ENCODE data around the gene MX1.
"Not testable (repeated sequence)": the region's sequence is repeated elsewhere in the genome, so short reads cannot be mapped to it uniquely, and the experiment has no call there.

MX1 gene

GRCh38 chr21:41410361-41410760 is 15.7 kb upstream of the MX1 start:
- DNase-seq: no peak

GRCh38 chr21:41410767-41411448 is 15.1 kb upstream of the MX1 start:
- no peak for DNase-seq

DNA sequence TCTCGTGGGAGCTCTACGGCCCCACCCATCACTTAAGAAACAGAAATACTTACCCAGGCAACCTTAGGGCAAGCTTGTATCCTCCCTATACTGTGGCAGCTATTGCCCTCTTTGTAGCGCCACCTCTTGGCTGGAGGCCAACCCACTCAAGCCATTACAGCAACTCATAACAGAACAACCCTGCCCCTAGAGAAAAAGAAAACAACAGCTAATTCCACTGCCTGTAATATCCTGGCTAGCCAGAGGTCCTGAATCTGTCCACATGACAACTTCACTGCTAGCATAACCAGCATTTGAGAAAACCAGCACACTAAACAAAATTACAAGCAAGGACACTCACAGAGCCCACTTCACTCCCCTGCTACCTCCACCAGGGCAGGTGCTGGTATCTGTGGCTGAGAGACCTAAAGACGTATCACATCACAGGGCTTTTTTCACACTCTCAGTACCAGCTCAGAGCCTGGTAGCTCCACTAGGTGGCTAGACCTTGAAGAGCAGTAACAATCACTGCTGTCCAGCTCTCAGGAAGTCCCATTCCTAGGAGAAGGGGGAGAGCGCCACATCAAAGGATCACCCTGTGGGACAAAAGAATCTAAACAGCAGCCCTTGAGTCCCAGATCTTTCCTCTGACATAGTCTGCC is 14.5 kb upstream of the MX1 start:
- no peak for DNase-seq

DNA sequence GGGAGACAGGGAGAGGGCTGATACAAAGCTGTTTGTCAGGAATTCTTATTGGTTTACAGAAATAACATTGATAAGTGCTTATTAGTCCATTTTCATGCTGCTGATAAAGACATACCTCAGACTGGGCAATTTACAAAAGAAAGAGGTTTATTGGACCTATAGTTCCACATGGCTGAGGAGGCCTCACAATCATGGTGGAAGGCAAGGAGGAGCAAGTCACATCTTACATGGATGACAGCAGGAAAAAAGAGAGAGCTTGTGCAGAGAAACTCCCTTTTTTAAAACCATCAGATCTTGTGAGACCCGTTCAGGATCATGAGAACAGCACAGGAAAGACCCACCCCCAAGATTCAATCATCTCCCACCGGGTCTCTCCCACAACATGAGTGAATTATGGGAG is 8.5 kb upstream of the MX1 start:
- DNase-seq: not testable (repeated sequence)

GRCh38 chr21:41418393-41418792 is 7.6 kb upstream of the MX1 start:
- DNase-seq: no peak

DNA sequence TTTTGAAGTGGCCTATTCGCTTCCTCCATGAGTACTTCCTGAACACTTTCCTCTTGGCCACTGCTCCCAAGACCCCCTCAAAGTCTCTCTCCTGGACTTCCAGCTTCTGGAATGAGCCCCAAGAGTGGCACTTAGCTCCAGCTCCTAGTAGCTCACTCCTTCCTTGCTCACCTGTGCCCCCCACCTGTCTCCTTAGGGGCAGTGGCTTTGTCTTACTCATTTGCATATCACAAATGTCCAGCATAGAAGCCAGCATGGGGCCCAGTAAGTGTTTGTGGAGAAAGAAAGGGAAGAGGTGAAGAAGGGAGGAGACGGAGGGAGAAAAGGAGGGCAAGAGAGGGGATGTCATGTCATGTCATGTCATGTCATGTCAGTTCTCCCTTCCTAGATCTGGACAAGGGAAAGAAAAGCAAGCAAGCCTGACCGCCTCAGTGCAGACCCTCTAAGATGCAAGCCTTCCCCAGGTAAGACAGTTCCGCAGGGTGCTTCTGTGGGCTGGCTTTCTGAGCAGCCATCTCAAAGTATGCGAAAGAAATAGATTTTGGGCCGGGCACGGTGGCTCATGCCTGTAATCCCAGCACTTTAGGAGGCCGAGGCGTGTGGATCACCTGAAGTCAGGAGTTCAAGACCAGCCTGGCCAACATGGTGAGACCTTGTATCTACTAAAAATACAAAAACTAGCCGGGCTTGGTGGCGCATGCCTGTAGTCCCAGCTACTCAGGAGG is 6.9 kb upstream of the MX1 start:
- no peak for DNase-seq

DNA sequence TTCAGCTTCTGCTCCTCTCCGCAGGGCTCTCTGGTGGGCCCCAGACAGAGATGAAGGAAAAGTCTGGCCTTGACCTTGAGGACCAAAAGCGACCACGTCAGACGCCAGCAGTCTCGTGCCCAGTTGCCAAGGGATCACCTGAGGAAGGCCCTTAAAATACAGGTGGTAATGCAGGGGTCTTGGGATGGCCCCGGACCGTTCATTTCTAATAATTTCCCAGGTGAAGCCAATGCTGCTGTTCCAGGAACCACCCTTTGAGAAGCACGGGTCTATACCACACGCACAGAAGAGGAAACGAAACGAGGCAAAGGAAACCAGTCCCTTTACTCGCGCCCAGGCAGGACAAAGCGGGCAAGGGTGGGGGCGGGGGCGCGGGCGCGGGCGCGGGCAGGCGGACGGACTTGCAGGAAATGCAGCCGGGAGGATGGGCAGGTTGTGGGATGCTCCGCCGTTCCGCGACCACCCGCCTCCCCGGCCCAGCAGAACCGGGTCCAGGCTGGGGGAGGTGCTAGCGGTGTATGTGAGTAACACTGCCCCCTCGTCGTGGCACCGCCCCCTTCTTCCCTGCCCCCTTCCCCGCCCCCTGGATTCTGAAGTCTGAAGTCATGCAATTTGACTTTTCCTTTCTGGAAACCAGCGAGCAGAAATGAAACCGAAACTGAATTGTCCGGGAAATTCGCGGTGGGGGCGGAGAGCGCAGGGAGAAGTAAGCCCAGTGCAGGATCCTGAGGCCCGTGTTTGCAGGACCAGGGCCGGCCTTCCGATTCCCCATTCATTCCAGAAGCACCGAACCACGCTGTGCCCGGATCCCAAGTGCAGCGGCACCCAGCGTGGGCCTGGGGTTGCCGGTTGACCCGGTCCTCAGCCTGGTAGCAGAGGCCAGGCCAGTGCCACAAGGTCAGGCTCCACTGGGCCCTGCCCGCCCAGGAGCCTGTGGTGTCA is 5.8 kb upstream of the MX1 start:
- DNase-seq: peak; percentile 60

- not testable (repeated sequence) for DNase-seq
These were observed 5.0 kb upstream of the MX1 start for GRCh38 chr21:41420998-41421397.

- DNase-seq: no peak
These were observed 3.3 kb upstream of the MX1 start for GRCh38 chr21:41422546-41423304.

- not testable (repeated sequence) for DNase-seq
These were observed 2.8 kb upstream of the MX1 start for GRCh38 chr21:41423305-41423636.

DNA sequence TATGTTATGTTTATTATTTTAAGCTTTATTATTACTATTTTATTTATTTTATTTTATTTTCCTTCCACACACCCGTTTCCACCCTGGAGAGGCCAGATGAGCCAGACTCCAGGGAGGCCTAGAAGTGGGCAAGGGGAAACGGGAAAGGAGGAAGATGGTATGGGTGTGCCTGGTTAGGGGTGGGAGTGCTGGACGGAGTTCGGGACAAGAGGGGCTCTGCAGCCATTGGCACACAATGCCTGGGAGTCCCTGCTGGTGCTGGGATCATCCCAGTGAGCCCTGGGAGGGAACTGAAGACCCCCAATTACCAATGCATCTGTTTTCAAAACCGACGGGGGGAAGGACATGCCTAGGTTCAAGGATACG is 468 bp upstream of the MX1 start:
- DNase-seq: no peak

DNA sequence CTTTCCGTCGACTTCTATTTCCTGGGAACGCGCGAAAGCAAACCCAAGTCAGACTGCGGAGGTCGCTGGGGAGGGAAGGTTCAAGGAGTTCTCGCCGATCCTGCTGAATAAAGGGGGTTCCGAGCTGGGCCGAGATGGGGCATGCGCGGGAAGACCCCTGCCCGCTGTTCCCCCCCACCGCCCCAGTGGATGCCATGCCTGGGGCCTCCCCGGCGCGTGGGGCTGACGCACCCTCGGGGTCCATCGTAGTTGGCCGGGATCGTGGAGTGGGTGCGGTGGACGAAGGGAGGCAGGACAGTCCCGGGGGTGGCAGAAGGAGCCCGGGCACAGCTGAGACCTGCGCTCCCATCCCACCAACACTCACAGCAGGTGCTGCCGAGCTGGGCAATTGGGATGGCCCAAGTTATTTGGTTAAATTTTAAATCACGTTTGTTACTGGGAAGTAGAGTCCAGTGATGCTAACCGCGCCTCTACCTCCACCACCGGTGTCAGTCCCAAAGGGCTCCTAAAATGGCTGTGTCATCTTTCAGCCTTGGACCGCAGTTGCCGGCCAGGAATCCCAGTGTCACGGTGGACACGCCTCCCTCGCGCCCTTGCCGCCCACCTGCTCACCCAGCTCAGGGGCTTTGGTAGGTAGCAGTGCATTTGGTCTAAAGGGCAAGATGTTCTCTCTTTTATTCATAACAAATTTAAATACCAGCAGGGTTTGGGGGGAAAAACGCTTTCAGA is 801 bp downstream of the MX1 start:
- no peak for DNase-seq

- DNase-seq: no peak
These were observed 1.5 kb downstream of the MX1 start for GRCh38 chr21:41427556-41427955.

GRCh38 chr21:41428311-41428710 is 2.3 kb downstream of the MX1 start:
- DNase-seq: no peak

GRCh38 chr21:41428847-41429246 is 2.8 kb downstream of the MX1 start:
- no peak for DNase-seq

DNA sequence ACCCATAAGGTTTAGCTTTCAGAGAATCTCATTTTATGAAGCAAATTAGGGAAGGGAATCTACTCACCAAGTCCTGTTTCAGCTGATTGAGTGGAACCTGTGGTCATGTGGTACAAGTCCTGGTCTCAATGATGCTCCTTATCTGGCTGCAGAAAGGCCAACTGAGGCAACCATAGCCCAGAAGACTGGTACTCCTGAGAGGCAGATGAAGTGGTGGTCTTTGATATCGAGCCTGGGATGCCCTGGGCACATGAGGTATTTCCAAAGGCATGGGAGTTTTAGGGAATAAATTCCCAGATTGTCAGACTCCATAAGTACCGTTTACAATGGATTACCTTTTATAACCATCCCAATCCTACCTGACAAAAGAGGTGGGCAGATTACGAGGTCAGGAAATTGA is 3.3 kb downstream of the MX1 start:
- DNase-seq: no peak

GRCh38 chr21:41429925-41430491 is 4.0 kb downstream of the MX1 start:
- DNase-seq: no peak

DNA sequence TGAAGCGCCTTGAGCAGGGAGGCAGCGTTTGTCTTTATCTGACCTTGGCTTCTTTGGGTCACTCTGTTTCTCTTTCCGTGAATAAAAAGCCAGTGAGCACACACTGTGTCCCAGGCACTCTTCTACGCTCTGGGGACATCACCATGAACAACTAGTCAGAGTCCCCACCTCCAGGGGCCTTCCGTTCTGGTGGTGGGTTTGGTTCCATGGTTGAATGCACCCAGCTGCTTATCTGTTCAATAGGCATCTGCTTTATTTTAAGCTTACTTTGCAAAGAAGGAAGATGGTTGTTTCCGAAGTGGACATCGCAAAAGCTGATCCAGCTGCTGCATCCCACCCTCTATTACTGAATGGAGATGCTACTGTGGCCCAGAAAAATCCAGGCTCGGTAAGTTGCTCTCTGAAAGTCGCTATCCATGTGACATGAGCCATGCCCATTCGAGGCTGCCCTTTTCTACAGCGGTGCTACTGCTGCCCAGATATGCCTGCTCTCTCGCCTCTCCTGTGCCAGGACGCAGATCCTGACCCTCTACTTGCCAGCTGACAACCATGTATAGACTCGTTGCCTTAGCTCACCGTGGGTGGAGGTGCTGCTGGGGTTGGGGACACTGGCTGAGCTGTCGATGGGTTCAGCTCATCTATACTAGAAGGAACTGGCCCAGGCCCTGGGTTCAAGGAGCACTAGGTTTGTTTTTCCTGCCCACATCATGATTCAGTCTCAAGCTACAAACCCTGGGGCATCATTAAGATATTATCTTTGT is 5.9 kb downstream of the MX1 start:
- DNase-seq: no peak

GRCh38 chr21:41432562-41433460 is 6.8 kb downstream of the MX1 start:
- no peak for DNase-seq

DNA sequence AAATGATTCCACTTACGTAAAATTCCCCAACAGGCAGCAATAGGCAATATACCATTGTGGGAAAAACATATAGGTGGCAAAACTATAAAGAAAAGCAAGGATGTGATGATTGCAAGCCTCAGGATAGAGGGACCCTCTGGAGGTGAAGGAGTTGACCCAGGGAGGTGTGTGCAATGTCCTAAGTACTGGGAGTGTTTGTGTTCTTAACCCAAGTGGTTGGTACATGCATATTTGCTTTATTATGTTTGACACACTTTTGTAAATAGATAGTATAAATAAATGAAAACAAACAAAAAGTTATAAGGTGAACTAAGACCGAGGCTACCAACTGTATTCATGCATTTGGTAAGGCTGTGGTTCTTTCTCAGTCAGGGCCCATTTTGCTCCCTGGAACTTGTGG is 7.5 kb downstream of the MX1 start:
- no peak for DNase-seq

All from NCI-H510A treated with DMSO at 0.1 percent for 48 hours (cell line).